NCI-H446 treated with DMSO at 0.1 percent for 48 hours (cell line): ENCODE data around the gene ALDH3B2.
A peak's percentile ranks its signal among the peaks of the same experiment; 100 is the strongest.
"Not testable (repeated sequence)": the region's sequence is repeated elsewhere in the genome, so short reads cannot be mapped to it uniquely, and the experiment has no call there.

Experiments used
- DNase-seq: peaks from one replicate; lab custom pipeline; 2025; lab: John Stamatoyannopoulos, UW

Gene ALDH3B2

DNA sequence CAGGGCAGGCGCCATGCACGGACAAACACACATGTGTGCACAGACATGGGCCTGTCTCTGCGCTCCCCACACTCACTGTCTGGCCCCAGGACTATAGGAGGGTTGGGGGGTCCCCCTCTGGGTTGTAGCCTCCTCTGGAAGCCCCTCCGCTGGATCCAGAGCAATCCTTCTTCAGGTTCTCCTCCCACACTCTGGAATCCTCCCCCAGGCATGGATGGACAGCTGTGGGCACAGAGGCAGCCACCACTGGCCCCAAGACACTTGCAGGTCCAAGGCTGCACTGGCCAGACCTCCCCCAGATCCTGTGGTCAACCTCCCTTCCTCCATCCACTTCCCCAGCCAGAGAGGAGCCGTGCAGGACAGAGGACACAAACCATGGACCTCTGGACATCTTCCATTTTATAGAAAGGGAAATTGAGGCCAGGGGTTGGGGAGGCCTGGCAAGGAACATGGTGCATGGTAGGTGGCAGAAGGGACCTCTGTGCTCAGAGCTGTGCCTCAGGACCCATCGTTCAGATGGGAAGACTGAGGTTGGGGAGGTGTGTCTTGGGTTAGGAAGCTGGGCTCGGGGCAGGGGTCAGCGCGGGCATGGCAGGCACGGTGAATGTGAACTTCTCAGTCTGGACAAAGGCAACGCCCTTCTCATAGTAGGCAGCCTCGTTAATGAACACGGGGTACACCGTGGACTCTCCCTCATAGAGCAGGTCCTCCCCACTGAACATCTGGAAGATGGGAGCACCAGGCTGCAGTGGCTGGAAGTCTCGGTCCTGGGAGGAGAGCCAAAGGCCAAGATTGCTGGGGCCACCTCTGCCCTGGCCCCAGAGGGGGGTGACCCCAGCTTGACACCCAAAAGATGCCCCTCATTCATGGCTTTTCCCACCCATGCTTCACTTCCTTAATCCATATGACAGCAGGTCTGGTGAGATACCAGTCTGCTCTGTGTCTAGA is 32.0 kb downstream of the ALDH3B2 start:
- DNase-seq, result no peak

DNA sequence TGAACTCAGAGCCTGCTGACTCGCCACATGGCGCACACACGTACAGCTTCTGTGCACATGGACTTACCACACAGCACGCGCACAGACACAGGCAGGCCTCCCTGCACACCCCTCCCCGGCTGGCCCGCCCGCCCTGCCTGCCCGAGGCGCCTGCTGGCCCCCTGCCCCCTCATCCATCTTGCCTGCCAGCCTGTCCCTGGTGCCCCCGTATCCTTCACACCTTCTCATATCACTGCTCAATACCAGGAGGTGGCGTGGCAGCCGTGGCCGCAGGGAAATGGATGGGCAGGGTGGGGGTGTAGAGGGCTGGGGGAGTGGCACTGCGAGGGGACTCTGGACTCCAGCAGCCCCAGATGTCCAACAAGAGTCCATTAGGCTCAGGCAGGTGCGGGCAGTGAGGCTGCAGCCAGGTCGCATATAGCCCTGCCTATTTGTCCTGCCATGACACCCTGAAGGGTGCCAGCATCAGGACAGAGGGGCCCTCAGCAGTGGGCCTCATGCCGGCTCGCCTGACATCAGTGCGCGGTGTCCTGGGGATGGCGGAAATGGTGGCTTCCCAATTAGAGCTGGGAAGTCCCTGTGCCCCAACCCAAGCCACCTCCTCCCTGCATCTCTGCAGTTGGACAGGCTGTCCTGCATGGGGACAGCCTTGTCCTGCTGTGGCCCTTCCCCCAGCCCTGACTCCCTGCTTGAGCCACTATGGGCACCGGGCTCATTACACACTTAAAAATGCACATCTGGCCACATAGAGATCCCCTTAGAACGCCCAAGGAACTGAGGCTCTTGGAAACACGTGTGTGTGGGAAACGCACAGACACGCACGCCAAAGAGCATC is 32.9 kb downstream of the ALDH3B2 start:
- DNase-seq, result no peak

- no peak for DNase-seq
Measured at GRCh38 chr11:67640758-67641337, 33.6 kb downstream of the ALDH3B2 start.

GRCh38 chr11:67640021-67640757 is 34.2 kb downstream of the ALDH3B2 start:
- no peak for DNase-seq

GRCh38 chr11:67639438-67639859 is 35.0 kb downstream of the ALDH3B2 start, which contains the start of gene TBX10:
TSS of gene TBX10 (minus strand) at chr11:67639763. CDS start at chr11:67639472, 291 bp downstream.
- no peak for DNase-seq

DNA sequence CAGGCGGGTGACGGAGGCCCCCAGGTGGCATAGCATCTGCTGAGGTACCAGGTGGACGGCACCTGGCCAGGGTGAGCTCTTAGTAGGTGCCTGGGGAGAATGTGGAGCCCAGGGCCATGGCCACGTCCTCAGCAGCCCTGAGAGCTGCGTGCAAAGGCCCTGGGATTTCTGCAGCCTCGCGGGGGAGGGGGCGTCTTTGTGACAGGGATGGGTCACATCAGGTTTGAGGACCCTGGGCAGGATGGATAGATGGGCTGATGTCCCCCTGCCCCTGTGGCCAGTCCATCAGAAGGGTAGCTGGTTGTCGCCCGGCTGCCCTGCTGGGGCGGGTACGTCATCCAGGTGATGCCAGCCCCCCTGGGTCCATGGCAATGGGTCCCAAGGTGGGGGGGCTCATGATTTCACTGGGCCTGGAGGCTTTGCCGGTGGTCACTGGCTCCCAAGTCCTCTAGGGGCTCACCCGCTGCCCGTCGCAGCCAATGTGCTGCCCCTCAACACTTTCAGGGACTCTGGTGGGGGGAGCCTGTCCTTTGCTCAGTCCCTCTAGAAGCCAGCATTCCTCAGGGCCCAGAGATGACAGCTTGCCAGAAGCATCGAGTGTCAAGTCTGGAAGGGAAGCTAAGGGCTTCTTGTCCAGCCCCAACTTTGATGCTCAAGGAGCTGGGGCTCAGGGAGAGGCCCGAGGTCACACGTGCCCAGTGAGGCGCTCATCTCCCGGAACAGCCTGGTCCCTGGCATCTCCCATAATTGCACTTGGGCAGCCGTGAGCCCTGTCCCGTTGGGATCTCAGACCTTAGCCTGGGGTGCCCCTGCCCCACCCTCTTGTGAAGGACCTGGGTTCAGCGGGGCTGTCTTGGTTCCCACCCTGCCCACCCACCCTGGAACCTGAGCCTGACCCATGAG is 35.6 kb downstream of the ALDH3B2 start:
- DNase-seq, result no peak

- not testable (repeated sequence) for DNase-seq
Measured at GRCh38 chr11:67637441-67637840, 37.0 kb downstream of the ALDH3B2 start.

DNA sequence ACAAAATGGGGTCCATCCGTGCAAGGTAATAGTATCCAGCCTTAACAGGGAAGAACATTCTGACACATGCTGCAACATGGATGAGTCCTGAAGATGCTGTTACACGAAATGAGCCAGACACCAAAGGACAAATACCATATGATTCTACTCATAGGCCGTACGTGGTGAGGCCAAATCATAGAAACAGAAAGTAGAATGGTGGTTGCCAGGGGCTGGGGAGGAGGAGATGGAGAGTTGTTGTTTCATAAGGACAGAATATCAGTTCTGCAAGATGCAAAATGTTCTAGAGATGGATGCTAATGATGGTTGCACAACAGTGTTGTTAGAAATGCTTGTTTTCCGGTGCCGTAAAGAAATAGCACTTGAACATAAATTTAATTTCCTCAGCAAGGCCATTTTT is 37.5 kb downstream of the ALDH3B2 start:
- no peak for DNase-seq

DNA sequence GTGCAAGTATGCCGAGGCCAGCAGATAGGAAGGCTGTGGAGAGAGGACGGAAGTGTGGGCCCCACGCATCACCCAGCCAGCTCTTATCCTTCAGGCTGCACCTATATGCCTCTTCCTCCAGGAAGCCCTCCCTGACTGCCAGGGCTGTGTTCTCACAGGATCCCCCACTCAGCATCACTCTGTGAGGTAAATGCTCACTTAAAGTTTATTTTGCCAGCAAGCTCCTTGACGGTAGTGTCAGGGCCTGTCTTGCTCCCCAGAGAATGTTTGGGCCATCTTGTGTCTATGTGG is 39.2 kb downstream of the ALDH3B2 start:
- DNase-seq, result no peak

DNA sequence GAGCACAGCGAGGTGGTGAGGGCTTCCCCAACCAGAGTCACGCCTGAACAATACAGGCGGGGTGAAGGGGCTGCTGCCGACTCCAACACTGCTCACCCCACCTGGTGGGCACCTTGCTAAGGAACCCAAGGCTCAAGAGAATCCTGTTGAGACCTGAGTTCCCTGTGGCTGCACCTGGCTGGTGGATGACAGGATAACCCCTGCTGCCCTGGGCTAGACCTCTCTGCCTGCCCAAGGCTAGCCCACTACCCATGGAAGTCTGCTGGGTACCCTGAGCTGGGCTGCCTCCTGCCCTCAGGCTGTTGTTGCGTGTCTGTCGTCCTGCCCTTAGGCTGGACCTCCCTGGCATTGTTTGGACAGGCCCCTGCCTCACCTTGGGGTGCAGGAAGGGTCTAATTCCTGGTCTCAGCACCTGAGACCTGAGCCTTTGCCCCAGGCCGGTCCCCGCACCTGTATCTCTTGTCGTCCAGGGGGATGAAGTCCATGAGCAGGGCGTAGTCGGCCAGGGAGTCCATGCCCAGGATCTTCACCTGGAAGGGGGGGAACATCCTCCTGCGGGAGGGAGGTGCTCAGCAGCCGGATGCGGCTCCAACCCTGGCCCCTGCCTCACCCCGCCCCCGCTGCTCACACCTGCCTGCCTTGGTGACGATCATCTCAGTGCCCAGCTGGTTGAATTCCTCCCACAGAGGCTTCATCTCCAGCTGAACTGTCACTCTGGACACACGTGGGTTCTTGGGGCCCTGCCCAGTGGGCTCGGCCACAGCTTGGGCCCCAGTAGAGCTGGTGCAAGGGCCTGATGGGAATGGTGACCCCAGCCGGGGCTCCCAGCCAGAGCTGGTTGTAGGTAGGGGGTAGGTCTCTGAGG is 39.8 kb downstream of the ALDH3B2 start:
- no peak for DNase-seq

DNA sequence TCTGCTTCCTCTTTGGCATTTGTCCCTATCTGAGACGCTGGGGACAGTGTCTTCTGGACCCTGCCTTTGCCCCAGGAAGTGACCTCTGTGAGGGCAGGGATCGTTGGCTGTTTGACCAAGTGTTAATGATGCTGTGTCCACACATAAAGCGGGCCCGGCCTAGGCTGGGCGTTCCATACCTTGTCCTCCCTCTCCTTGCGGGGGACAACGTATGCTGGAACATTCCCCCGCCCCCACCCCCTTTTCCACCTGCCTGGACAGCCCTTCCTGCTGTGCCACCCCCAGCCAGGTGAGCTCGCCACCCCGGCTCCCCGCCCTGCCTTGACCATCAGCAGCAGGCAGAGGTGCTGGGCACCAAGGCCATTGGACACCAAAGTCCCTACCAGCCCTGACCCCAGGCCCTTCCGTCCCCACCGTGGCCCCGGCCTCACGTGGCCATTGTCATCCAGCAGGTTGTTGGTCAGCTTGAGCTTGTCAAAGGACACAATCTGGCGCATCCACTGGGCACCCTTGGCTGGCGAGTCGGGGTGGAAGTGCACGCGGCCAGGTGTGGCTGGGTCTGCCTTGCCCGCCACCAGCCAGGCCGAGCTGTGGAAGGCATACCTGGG is 40.6 kb downstream of the ALDH3B2 start:
- DNase-seq, result no peak

DNA sequence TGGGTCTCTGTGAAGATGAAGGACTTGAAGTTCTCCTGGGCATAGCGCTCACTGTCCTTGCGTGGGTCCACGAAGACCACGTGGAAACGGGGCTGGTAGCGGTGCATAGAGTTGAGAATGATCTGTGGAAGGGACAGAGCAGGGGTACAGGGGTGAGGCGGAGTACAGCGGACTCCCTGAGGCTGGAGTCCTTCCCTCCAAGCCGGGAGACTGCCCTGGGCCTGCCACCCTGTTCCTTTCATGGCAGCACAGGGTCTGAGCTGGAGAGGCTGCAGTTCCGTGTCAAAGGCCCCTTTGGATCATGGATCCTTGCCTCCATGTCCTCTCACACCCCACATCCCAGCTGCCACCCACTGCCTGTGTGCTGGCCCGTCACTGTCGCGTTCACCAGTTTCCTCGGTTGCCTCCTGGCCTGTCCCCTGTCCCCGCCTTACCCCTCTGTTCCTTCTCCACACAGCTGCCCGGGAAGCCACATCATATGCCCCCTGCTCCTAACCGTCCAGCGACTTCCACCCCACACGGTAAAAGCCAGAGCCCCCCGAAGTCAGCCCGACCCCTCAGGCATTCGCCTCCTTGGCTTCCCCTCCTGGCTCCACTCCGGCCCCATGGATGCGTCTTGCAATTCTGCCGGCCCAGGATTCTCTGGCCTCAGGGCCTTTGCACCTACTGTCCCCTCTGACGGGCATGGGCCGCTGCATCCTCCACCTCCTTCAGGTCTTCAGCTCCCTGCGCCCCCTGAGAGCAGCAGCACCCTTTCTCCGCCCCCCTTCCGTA is 41.3 kb downstream of the ALDH3B2 start:
- DNase-seq, result no peak

- no peak for DNase-seq
Measured at GRCh38 chr11:67632175-67632981, 42.0 kb downstream of the ALDH3B2 start.

- DNase-seq, result no peak
Measured at GRCh38 chr11:67631853-67632174, 42.6 kb downstream of the ALDH3B2 start.

GRCh38 chr11:67631411-67631810 is 43.0 kb downstream of the ALDH3B2 start:
- no peak for DNase-seq

GRCh38 chr11:67630943-67631331 is 43.5 kb downstream of the ALDH3B2 start:
- no peak for DNase-seq

DNA sequence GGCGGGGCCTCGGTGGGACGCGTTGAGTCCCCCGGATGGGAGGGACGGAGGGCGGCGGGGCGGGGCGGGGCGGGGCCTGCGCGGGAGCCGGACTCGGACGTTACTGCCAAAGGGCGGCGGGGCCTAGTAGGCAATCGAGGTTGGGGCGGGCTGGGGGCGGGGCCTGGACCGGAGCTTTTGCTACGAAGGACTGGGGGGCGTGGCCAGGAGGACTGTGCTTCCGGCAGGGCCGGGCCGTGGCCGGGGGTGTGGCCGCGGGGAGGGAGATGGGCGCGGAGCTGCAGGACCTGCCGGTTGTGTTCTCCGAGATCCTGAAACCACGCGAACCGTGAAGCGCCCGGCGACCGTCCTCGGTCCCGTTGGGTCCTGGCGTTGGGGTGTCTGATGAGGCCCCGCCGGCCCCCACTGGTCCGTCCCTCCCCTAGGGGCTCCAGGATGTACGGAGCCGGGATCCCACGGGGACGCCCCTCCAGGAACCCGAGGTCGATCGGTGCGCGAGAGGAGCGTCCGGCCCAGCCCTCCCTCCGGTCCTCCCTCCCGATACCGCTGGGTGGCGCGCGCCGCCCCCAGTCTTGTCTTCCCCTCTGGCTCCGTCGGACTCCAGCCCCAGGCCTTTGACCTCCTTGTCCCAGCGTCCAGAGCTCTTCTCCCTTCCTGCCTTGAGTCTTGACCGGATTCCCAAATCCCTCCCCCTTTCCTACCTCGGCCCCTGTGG is 44.0 kb downstream of the ALDH3B2 start:
- DNase-seq, result peak; percentile 93
